Measurements from ENCODE around the gene KCNIP3. TPM values are rescaled to one million over a fixed set of nuclear protein-coding genes. Genes with fewer than 3 reads are reported as not detected.

KCNIP3 gene
- total and polyA plus RNA-seq, 9 of the 15 experiments (the other 6 are each of a cell fraction or from before 2014, with no cell fraction given), result 0.04 TPM; not detected in 8

- Histone ChIP-seq H3K9me1 (ENCODE audit: control insufficient read depth, insufficient read depth, low read length) (no peaks in the 10 kb centered on the region), H3K27ac (ENCODE audit: extremely low read depth, low read depth, low read length) (no peak overlapping the region), H3K4me1 (replicated peaks in 1 of 2; ENCODE audit: control insufficient read depth in 2 of 2, insufficient read depth in 2 of 2, low read length in 2 of 2) (no peaks in the 10 kb centered on the region; a peak in 1 of 5 replicates), H3K4me2 (ENCODE audit: insufficient read depth, low read length) (no peak overlapping the region), H3K36me3 (ENCODE audit: control insufficient read depth, insufficient read depth, low read length) (no peaks in the 10 kb centered on the region), H3K9me3 (replicated peaks; ENCODE audit: control insufficient read depth, insufficient read depth, low read depth, low read length) (no peaks in the 10 kb centered on the region), H4K20me1 (replicated peaks; ENCODE audit: control insufficient read depth, insufficient read depth, low read length) (peaks cover 4% of the 10 kb centered on the region; the same call in 1 of the 2 replicates), H3K79me2 (ENCODE audit: control insufficient read depth, insufficient read depth, low read length) (no peaks in the 10 kb centered on the region), H3K9ac (ENCODE audit: insufficient read depth in 1 of 2, low read depth in 2 of 2, low read length in 2 of 2) (no peak overlapping the region), H3K4me3 (no peak overlapping the region), H3K27me3 (ENCODE audit: control insufficient read depth in 2 of 2, insufficient read depth in 2 of 2, low read length in 2 of 2) (peaks cover 12 to 70% of the 10 kb centered on the region in 2 experiments; a peak in 4 of 5 replicates), H2AFZ (ENCODE audit: low read depth, low read length) (no peak overlapping the region)
- BruUV-seq (replicated peaks), result no TSS peak
- in situ Hi-C loops (cut with MboI) (no loop called here), intact Hi-C loops (cut with micrococcal nuclease) (loop anchor here (10.0 kb wide), 1 partner anchor 344 kb away; no protein-coding TSS in a partner anchor)
- TF ChIP-seq ZNF778 (CRISPR knock-in tag; IDR thresholded peaks at IDR 0.05) (no peak), ZBTB17 (CRISPR knock-in tag; IDR thresholded peaks at IDR 0.05) (no peak), BDP1 (IDR thresholded peaks at IDR 0.05; ENCODE audit: insufficient read depth, insufficient read length) (no peak), CREB3L1 (IDR thresholded peaks at IDR 0.05; ENCODE audit: borderline replicate concordance, low read depth) (no peak), AFF4 (CRISPR knock-in tag; IDR thresholded peaks at IDR 0.05) (no peak), RBM34 (IDR thresholded peaks at IDR 0.05; ENCODE audit: borderline replicate concordance, insufficient read depth, low read length) (no peak), KHSRP (IDR thresholded peaks at IDR 0.05) (no peak), SRSF1 (IDR thresholded peaks at IDR 0.05; ENCODE audit: low read depth, low read length) (no peak)
- TF ChIP-seq, protein P1, sequence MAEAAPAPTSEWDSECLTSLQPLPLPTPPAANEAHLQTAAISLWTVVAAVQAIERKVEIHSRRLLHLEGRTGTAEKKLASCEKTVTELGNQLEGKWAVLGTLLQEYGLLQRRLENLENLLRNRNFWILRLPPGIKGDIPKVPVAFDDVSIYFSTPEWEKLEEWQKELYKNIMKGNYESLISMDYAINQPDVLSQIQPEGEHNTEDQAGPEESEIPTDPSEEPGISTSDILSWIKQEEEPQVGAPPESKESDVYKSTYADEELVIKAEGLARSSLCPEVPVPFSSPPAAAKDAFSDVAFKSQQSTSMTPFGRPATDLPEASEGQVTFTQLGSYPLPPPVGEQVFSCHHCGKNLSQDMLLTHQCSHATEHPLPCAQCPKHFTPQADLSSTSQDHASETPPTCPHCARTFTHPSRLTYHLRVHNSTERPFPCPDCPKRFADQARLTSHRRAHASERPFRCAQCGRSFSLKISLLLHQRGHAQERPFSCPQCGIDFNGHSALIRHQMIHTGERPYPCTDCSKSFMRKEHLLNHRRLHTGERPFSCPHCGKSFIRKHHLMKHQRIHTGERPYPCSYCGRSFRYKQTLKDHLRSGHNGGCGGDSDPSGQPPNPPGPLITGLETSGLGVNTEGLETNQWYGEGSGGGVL (CRISPR knock-in tag; IDR thresholded peaks at IDR 0.05), result no peak
- no peak for FAIRE-seq
- no peak for ATAC-seq
- POLR2A ChIA-PET, result no interaction called here
- CTCF ChIA-PET (ENCODE audit: low intra/inter-chr PET ratio), result no interaction called here
- 1% methylated on average over 5 of the region's 5 CpGs for WGBS (ENCODE audit: insufficient coverage, low coverage, missing lambda C conversion rate)
- no peak for DNase-seq (ENCODE audit: extremely low read depth in 1 of 4, low spot score in 3 of 4)
Measured at GRCh38 chr2:95380731-95381130, 83.6 kb downstream of the KCNIP3 start.

Measured in K562 (cell line).